HFF-Myc (cell line): ENCODE data around the gene SDHAF4.
"Not testable (repeated sequence)": the region's sequence is repeated elsewhere in the genome, so short reads cannot be mapped to it uniquely, and the experiment has no call there.

Experiments used
- DNase-seq: peaks from one replicate; pipeline ENCODE4 v3.0.0-alpha.2; 2011; ENCODE audit warnings: low read depth; ENCODE audit errors: extremely low read depth
- H3K4me3 ChIP-seq: replicated peaks from 2 replicates; pipeline ENCODE4 v1.5.1; 2011; ENCODE audit warnings: low read depth, mild to moderate bottlenecking, control low read depth, low read length
- CTCF ChIP-seq: IDR thresholded peaks from 2 replicates; pipeline ENCODE4 v1.5.1; 2012; ENCODE audit warnings: mild to moderate bottlenecking, low read depth, low read length, control low read depth; ENCODE audit errors: missing control alignments

SDHAF4 gene

DNA sequence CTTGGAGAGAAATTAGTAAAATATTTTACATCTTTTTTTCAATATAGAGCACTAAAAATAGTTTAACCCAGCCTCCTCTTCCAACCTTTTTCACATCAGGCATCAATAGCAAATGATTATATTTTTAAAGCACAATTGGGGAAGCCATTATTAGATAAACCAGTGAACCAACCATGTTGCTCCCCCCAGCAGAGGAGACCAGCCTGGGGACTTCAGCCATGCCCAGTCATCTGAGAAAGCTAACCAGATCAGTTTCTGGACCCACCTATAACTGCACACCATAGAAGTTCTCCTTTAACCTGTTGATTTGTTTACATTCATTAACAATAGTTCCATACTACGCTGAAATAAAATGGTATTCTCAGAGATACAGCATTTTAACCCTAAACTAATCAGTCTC is 13.8 kb upstream of the SDHAF4 start:
- TF ChIP-seq CTCF, result no peak
- no peak overlapping the region for H3K4me3 ChIP-seq
- DNase-seq, result no peak

DNA sequence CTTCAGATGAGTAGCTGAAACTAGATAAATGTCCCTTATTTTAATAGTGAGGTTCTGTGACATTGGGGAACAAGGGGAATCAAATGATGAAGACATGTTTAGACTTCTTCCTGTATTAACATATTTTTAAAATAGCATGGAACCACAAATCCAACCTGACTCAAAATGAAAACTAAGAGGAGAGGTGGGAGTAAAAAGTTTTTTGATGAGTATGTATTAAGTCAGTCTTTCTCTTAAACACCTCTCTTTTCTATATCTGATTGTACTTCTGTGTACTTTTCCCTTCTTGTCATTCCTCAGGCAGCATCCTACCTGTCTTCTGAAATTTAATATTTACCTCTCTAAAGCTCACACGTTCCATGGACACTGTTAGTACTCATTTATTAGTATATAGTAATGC is 8.7 kb upstream of the SDHAF4 start:
- no peak overlapping the region for H3K4me3 ChIP-seq
- DNase-seq, result no peak
- TF ChIP-seq CTCF, result no peak

GRCh38 chr6:70562401-70562800 is 4.3 kb upstream of the SDHAF4 start:
- DNase-seq, H3K4me3 ChIP-seq: not testable (repeated sequence)

DNA sequence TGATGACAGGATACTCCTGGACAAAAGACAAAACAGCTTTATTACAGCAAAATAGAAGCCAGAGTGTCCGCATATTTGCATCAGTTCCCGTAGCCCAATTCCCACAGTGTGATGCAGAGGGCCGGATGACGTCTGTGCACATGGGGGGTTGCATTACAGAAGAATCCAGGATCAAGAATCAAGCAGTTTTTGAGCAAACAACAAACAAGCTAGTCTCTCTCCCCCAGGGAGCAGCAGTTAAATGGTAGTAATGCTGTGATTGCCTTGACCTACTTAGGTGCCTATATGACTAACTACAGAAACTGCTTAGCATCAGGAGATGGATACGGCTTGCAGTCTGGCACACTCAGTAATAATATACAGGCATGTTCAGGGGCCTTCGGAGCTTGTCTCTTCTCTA is 3.2 kb upstream of the SDHAF4 start:
- no peak overlapping the region for H3K4me3 ChIP-seq
- no peak for DNase-seq
- no peak for TF ChIP-seq CTCF

GRCh38 chr6:70574643-70575042 is 7.9 kb downstream of the SDHAF4 start:
- no peak for DNase-seq
- no peak overlapping the region for H3K4me3 ChIP-seq
- TF ChIP-seq CTCF, result no peak

DNA sequence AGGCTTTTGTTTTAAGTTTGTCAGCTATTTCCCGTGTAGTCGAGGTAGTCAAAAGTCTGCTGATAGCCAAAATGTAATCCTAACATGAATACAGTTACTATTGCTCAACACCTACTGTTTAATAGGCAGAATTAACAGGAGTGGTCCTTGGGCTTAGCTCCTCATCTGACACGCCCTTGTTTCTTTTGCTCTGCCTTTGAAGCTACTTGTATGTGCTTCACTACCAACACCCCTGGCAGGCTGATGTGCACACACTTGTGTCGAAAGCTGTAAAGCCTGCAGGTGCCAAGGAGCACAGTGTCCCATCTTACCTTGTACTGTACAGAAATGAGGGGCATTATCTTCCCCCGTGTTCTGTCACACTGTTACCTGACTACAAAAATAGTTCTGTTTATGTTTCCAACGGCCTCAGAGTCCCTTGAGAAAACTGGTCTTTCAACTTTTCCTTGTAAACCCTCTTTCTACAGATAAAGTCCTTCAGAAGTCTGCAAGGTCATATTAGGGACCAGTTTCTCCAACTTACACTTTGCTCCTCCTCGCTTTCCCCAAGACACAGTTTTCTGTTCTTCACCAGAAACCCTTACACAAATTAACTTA is 9.3 kb downstream of the SDHAF4 start:
- H3K4me3 ChIP-seq, result no peak overlapping the region
- no peak for TF ChIP-seq CTCF
- DNase-seq, result no peak

DNA sequence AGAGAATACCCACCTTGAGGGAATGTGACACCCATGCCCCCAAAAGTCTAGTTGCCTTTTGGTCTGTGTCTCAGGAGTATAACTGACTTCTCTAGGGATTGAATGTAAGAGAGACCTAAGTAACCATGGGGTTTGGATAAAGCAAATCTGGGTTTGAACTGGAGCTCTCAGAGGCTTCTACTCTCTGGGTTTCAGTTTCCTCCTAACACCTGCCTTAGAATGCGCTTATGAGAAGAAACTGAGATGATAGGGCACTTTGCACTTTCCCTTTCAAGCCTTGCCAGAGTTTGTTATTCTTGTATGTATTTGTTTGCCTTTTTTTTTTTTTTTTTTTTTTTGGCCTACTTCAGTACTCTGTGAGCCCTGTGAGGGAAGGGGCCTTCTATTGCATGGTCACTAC is 19.4 kb downstream of the SDHAF4 start:
- no peak for TF ChIP-seq CTCF
- no peak overlapping the region for H3K4me3 ChIP-seq
- no peak for DNase-seq
